Inflammatory macrophage treated with lipopolysaccharide for 4 hours (primary cell): Measurements from ENCODE around the gene DGCR2.
A peak's percentile ranks its signal among the peaks of the same experiment; 100 is the strongest.
"Not testable (repeated sequence)": the region's sequence is repeated elsewhere in the genome, so short reads cannot be mapped to it uniquely, and the experiment has no call there.

Source experiments
- DNase-seq: peaks from one replicate; pipeline ENCODE4 v3.0.0-alpha.2; 2020

Gene DGCR2

DNA sequence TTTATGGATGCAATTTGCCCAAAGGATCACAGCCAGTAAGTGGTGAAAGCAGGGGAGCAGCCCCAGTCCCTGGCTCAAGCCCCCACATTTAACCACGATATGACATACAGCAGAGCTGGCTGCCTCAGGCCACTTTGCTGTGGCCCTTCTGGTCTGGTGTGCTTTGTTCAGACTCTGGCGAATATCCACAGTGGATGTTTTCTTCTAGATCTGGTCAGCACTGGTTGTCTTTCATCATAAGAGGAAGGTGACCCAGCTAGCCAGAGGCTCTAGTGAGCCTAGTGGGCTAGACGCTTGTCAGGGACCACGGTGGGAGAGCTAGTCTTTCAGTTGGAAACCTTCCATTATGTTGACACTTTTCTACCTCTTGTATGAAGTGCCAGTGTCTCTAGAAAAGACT is 42.5 kb downstream of the DGCR2 start:
- DNase-seq: no peak

DNA sequence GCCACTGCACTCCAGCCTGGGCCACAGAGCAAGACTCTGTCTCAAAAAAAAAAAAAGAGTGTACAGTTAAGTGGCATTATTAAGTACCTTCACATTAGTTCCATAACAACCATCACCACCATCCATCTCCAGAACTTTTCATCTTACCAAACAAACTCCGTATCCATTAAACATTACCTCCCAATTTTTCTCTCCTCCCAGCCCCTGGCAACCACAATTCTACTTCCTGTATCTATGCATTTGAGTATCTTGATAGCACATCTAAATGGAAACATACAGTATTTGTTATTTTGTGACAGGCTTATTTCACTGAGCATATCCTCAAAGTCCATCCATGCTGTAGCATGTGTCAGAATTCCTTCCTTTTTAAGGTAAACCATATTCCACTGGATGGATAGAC is 46.8 kb downstream of the DGCR2 start:
- DNase-seq: no peak

DNA sequence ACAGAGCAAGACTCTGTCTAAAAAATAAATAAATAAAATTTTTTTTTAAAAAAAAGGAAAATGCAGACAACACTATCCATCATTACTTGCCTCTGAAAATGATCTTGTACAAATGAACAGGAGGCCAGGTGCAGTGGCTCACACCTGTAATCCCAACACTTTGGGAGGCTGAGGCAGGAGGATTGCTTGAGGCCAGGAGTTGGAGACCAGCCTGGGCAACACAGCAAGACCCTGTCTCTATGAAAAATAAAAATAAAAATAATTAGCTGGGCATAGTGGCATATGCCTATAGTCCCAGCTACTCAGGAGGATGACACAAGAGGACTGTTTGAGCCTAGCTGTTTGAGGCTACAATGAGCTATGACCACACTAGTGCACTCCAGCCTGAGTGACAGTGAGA is 49.4 kb downstream of the DGCR2 start:
- DNase-seq: not testable (repeated sequence)

DNA sequence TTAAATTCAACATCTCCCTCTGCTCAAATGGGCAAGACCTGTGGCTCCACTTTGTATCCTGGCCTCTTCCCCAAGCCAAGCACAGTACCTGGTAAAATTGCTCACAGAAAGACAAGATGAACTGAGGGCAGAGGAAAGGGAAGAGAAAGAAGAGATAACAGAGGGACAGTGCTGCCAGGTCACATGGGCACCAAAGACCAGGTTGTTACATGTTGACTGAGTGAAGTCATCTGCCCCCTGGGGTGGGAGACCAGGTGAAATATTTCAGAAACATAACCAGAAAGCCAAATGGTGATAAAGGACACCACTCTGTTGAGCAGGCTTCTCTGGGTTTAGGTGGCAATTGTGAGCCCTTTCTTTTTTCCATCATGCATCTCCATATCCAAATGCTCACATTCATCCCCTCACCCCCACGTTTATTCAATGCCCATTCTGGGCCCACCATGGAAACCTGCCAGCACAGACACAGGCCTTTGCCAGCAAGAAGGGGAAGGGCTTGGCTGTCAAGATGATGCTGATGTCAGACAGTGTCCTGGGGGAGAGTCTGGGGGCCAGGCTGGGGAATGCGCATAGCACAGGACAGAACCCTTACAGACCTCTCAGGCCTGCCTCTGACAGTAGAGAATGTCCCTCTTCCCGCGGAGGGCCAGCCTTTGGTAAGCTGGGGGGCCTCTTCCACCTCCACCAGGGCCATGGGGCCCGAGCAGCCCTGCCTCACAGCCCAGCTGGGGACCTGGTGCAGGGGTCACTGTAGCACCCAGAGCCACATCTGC is 51.6 kb downstream of the DGCR2 start:
- no peak for DNase-seq

DNA sequence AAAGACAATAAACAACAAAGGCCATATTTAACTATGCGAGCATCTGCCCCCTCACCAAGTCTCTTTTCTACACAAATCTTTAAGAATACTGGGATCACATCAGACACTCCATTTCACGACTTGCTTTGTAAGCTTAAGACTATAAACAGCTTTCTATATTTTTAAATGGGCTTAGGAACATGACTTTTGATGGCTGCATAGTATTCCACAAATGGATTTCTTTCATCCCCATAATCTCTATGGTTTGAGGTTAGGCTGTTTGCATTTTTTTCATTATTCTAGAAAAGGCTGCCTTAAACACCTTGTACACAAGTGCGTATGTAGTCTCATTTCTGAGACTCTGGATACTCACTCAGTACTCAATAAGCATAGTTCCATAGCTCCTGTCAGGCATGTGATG is 52.8 kb downstream of the DGCR2 start:
- DNase-seq: no peak

DNA sequence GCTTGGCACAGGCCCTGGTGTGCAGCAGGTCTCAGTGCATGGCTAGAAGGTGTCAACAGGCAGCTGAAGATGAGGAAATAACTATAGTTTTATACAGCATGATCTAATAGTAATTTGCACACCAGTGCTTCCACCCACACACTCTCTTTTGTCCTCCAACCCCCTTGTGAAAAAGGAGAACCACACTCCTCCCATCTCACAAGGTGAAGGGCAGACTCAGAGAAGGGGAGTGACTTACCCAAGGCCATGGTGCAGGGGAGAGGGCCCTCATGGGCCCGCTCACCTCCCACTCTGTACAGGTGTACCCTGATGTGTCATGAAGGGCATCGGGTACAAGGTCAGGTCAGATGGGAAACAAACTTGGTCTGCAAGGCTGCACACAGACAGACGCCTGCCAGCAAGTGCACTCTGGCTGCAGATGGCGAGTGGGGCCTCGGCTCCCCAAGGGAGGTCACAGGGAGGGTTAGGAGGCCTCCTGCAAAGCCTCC is 53.4 kb downstream of the DGCR2 start:
- DNase-seq: peak; percentile 13

DNA sequence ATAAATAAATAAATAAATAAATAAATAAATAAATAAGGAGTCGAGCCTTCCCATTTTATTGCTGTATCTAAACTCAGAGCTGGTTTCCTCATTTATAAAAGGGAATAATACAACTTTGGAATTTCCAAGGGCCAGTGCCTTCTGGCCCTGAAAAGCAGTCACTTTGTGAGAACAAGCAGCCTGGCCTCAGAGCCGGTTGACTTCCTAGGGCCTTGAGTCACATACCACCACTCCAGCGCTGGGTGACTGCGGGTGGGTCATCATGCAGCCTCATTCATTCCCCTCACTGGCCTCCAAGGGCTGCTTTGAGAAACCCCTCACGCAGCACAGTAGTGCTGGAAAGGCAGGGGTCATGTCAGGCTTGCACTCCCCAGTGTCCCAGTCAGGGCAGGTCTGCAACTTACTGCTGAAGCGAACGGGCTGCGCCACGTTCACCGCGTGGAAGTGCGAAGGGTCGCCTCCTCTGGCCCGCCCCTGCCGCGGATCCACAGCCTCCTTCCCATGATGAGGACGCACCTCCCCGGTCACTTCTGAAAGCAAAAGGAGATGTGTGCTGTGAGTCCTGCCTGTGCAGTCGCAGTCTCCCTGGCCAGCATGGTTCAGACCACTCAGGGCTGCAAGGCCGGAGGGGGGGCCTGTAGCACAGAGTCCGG is 54.4 kb downstream of the DGCR2 start:
- no peak for DNase-seq

DNA sequence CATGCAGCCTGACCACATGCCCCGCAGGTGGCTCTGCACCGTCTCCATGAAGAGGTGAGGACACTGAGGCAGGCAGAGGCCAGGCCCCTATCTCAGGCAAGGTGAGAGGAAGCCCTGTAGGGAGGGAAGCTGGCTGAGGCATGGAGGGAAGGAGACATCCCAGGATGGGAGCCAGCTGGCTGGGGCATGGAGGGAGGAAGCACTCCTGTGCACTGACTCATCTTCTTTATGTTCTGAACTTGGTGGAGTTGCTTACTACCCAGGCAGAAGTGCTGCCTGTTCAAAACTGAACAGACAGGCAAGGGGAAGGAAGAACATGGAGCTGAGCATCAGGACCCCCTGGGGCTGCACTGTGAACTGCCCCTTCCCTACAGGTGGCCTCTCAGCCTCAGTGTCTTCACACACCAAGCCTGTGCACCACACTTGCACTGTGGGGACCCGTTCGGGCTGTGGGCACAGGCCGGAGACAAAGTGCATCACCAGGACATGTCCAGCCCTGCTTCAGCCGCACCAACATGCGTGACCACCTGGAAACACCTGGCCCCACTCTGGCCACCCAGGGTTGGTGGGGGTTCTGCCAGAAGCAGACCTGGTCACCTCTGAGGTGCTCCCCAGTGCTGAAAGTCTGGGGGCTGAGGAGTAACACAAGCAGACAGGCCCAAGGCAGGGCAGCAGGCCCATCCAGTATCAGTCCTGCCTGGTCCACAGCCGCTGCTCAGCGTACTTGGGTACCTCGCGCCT is 55.5 kb downstream of the DGCR2 start:
- DNase-seq: no peak

DNA sequence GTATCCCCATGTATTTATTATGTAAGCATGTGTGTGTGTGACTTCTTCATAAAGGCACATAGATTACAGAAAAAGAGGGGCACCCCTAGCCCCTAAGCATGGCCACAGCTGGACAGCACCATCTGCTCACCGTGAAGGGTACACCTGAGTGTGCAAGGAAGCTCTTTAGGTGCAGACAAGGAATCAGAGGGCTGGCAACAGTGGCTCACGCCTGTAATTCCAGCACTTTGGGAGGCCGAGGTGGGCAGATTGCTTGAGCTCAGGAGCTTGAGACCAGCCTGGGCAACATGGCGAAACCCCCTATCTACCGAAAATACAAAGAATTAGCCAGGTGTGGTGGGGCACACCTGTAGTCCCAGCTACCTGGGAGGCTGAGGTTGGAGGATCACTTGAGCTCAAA is 56.3 kb downstream of the DGCR2 start:
- DNase-seq: no peak

DNA sequence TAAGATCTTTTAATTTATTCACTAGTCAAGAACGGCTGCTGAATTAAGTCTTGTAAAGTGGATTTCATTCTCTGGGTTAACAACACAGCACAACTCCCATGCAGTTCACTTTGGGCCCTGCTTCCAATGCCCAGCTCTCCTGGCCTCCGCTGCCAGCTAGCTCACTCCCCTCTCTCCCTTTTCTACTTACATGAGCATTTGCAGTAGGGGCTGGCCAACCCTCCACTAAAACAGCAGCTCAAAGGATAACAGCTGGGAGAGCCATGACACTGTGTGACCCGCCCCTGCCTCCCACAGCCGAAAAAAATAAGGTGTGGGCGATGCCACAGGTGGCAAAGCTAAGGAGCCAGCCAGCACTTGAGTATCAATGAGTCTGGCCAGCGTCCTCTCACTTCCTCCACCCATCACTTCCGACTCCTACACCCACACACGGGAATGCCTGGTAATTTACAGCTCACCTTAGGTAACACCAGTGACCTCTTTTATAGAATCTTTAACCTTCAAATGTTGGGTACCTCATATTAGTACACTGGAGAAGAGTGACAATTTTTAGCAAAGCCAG is 56.8 kb downstream of the DGCR2 start:
- no peak for DNase-seq

DNA sequence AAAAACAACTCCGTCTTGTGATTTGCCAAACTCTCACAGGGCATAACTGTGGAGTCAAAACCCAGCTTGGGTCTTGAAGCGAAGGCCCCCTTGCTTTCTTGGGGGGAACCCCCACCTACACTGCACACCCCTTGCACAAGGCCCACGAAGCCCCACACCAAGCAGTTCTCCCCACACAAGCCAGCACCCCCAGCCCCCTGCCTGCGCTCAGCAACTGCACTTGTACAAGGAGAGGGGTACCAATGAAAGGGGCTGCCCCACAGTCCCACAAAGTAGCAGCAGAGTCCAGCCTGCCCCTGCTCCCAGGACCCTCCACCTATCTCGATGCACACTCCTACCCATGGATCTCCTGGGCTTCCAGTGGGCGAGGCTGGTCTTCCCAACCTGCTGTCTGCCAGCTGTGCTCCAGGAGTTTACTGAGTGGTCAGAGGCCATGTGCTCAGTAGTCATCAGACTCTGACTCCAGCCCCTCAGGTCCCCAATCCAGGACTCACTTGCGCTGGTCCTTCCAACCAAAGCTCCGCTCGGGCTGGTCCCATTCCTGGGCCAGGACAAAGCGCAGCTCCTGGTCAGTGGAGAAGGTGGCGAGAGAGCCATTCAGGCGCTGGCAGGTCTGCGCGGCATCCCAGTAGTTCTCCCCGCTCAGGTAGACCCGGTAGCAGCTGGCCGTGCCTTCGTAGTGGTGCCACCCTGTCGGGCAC is 57.7 kb downstream of the DGCR2 start:
- no peak for DNase-seq

DNA sequence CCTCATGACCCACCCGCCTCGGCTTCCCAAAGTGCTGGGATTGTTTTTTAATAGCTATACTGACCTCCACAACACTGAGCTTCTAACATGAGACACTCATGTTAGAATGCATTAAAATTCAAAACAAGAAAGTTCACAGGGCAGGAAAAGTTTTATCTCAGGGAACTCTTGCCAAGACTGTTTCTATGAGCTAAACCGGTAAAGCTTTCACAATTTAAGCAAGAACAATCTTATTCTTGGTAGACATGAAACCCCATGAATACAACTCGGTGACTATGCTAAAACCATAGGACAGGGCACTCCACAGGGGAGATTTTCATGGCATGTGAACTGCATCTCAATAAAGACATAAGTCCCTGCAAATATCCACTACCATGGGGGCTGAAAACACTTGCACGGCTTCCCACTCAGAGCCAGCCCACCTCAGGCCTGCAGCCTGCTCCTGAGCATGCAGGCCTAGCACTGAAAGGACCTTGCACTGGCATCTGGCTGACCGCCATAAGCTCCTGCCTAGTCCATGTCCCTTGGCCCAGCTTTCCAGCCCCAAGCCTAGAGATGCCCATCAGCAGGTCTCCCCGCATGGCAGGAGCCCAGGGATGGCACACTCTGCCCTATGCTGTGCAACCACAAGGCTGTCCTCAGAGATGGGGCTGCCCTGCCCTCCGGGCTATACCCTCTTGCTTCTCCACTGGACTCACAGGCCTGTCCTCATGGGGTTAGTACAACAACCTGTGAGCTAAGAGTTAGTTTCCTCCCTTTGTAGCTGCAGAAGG is 58.4 kb downstream of the DGCR2 start:
- DNase-seq: no peak

DNA sequence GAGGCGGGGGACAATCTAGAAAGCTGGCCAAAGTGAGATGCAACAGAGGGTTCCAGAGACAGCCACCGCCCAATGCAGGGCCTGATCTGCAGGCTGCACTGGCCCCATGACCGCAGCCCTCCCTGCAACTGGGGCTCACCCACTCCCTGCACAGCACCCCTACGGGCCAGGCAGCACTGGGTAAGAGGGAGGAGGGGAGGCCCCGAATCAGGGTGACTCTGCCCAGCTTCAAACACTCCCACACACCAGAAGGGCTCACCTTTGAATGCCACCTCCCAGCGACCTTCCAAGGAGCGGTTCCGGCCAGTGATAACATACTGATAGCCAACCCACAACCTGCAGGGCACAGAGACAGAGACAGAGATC is 59.3 kb downstream of the DGCR2 start:
- DNase-seq: no peak

DNA sequence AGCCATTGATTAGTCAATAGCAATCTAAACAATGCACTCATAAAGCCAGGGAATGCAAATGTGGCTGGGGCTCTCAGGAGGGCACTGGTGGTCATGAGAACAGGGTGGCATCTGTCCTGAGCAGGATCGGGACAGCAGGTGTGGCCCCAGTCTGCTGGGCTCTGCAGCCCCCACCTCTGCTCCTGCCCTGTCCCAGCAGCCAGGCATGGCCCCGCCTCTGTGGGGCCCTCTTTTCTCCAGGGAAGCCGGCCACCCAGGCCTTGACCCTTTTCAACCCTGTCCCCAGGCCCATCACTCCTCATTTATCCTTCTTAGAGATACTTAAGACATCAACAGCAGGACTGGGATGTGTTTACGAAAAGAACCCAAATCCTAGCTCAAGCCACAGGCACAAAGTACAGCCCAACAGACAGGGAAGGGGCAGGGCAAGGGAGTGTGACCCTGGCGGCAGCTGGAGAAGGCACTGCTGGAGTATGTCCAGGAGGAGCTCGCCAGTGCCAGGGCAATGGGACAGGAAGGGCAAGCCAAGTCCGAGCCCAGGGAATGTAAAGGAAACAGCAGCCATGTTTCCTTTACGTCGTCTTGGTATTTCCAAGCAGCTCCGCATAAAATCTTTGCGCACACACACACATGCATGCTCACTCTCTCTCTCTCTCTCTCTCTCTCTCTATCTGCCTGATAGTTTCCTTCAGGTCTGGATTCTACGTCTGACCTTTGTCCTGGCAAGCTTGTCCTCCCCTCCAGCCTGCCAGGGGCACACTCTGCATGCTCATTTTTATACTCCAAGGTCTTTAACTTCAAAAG is 59.9 kb downstream of the DGCR2 start:
- no peak for DNase-seq

DNA sequence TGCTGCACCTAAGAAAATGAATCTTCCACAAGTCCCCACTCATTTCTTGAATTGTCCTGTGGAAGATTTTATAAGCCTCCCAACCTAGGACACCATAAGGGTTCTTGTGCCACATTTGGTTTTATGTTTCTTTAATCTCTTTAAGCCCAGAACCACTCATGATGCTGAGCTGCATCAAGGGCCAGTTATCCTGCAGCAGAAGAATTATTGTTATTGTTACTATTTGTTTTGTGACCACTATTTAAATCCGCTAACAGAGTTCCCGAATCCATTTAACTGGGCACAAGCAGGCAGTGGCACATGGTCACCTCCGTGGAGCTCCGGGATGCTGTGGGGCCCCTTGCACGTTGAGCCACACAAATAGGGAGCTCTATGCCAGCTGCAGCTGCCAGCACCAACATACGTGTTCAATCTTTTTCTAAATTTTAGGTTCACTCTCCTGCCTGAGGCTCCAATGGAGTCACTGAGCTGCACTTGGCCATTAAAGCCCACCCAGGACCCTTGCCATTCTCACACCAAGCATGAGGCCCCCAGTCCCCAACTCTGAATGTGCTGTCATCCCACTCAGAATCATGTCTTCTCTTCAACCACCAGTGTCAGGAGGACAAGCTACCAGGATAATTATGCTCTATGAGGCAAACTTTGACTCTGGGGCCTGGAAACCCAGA is 60.6 kb downstream of the DGCR2 start:
- DNase-seq: no peak

DNA sequence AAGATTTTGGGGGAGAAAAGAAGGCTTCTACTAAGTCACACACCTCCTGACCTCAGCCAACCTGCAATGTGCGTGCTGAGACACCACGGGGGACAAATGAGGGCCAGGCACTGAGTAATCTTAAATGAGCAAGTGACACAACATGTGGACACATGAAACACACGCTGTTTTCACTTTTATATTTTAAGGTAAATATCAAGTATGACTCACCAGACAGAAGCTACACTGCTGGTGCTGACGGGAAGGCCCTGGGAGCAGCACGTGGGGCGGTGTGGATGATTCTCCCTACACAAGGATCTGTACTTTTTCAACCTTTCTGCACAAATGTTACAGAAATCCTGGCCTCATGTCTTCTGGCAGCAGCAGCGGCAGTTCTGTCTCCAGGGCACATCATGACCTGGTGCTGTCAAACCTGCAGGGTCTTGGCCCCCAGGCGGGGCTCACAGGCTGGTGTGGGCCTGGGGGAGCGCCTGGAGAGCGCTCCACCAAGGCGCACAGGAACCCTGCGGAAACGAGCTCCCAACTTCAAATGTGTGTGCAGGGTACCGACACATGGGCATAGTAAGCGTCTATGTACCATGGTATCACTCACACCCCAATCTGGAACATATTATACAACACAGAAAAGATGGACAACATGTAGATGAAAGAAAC is 61.7 kb downstream of the DGCR2 start:
- no peak for DNase-seq

DNA sequence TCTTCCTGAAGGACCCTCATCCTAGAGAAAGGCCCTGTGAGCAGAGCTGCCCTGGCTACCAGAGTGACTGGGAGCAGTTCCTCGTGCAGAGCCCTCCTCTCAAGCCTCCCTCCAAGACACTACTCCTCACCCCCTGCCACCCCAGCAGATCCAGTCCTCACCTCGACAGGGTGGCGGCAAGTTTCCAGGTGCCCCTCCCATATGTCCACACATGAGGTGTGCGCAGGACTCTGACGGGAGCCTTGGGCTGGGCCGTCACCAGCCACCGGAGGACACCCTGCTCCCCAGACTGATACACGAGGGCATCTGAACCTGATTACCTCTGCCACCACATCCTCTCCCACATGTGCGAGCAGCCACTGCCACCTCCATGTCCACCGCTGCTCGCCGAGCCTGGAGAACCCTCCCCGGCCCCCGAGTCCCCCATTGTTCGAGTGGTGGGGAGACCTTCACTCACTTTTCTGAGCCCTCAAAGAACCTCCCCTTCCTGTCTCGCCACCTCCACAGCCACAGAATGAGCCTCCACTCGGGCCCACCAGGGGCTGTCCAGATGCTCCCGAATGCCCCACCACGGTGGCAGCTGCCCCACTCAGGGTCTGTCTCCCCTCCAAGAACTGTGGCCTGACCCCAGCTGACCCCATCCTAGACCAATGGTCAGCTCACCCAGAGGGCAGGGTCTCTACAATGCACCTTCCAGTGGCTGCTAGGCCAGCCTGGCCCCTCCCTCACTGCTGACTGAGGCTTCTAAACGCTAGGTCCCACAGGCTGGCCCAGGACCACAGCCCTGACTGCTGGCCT is 62.5 kb downstream of the DGCR2 start:
- DNase-seq: no peak

DNA sequence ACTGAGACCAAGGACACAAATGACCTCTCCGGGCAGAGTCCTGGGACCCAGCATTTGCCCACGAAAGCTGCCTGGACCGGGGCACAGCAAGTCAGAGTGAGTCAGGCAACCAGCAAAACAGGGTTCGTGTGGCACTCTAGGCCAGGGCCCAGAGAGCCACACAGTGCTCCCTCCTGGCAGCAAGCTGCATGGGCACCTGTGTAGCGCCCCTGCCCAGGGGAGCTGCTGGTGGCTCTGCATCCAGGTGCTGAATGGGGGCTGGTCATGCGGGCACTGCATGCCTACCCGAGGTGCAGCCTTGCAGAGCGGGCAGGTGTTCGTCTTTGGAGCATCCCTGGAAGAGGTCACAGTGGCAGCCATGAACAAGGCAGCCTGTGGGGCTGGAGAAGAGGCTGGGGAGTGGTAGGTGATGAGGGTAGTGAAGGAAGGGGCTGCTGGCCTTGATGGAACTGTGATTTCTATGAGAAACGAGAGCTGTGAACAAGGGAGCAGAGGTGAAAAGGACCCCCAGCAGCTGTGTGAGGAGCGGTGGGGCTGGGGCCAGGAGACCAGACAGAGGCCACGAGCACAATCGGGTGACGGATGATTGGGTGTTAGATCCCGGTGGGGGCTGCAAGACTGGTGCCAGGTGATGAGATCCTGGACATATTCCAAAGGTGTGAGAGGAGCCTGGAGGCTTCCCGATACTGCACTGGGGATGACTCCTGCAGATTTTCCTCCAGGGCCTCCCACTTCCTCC is 63.3 kb downstream of the DGCR2 start:
- no peak for DNase-seq
